Glutamatergic neuron (in vitro differentiated cells): ENCODE results near the gene PPP1R12A. TPM values are rescaled to one million over a fixed set of nuclear protein-coding genes. Genes with fewer than 3 reads are reported as not detected.
"Not testable (repeated sequence)": the region's sequence is repeated elsewhere in the genome, so short reads cannot be mapped to it uniquely, and the experiment has no call there.

ENCODE experiments used
- DNase-seq: peaks from one replicate; pipeline ENCODE4 v3.0.0; 2022
- H3K27ac Mint-ChIP-seq: one replicate; pipeline ENCODE4 v1.8.0; 2020; ENCODE audit warnings: mild to moderate bottlenecking, mixed read lengths, inconsistent platforms; ENCODE audit not compliant: unreplicated experiment
- H3K27me3 Mint-ChIP-seq: one replicate; pipeline ENCODE4 v1.8.0; 2020; ENCODE audit warnings: mild to moderate bottlenecking, moderate library complexity, mixed read lengths, inconsistent platforms; ENCODE audit not compliant: unreplicated experiment
- H3K36me3 Mint-ChIP-seq: one replicate; pipeline ENCODE4 v1.8.0; 2020; ENCODE audit warnings: mild to moderate bottlenecking, mixed read lengths, inconsistent platforms; ENCODE audit not compliant: unreplicated experiment
- H3K4me1 Mint-ChIP-seq: one replicate; pipeline ENCODE4 v1.8.0; 2020; ENCODE audit warnings: mild to moderate bottlenecking, low read depth, mixed read lengths, inconsistent platforms; ENCODE audit not compliant: unreplicated experiment
- H3K4me3 Mint-ChIP-seq: one replicate; pipeline ENCODE4 v1.8.0; 2020; ENCODE audit warnings: mild to moderate bottlenecking, mixed read lengths, inconsistent platforms; ENCODE audit not compliant: unreplicated experiment
- H3K9me3 Mint-ChIP-seq: one replicate; pipeline ENCODE4 v1.8.0; 2020; ENCODE audit warnings: mild to moderate bottlenecking, moderate library complexity, mixed read lengths, inconsistent platforms; ENCODE audit not compliant: unreplicated experiment
- CTCF ChIP-seq: fragments of 200-600 bp; sonication (generic); IDR thresholded peaks from one replicate; pipeline ENCODE4 v1.5.0; 2021; ENCODE audit not compliant: partially characterized antibody, unreplicated experiment
- total RNA-seq: library from RNA; stranded (reverse); fragmentation: NEBNext Ultra II Directional; extraction: Animal tissue kit (Norgen Biotek cat#: 25700); gene quantifications from one replicate; pipeline ENCODE4 v1.2.1, GENCODE V29; 2021; ENCODE audit not compliant: unreplicated experiment

Gene PPP1R12A
- total RNA-seq, 1 donor from 2014 or later = 56.8 TPM

- TF ChIP-seq CTCF = no peak
Observed at GRCh38 chr12:79822475-79822874, 112.4 kb downstream of the PPP1R12A start.

GRCh38 chr12:79818856-79819255 is 116.0 kb downstream of the PPP1R12A start:
- H3K27me3 Mint-ChIP-seq = no peaks in the 10 kb centered on the region
- no peaks in the 10 kb centered on the region for H3K4me1 Mint-ChIP-seq
- H3K27ac Mint-ChIP-seq = no peak overlapping the region
- TF ChIP-seq CTCF = no peak
- no peaks in the 10 kb centered on the region for H3K9me3 Mint-ChIP-seq
- DNase-seq = no peak
- H3K36me3 Mint-ChIP-seq = no peaks in the 10 kb centered on the region
- no peak overlapping the region for H3K4me3 Mint-ChIP-seq

More at GRCh38 chr12:79822475-79822874, 112.4 kb downstream of the PPP1R12A start:
- Mint-ChIP-seq H3K27me3 (no peaks in the 10 kb centered on the region), H3K27ac (no peak overlapping the region), H3K9me3 (no peaks in the 10 kb centered on the region), H3K36me3 (no peaks in the 10 kb centered on the region), H3K4me3 (no peak overlapping the region), H3K4me1 (no peaks in the 10 kb centered on the region)
- DNase-seq = no peak

- not testable (repeated sequence) for H3K9me3 Mint-ChIP-seq, H3K27ac Mint-ChIP-seq, H3K4me3 Mint-ChIP-seq, DNase-seq, H3K27me3 Mint-ChIP-seq, H3K36me3 Mint-ChIP-seq, H3K4me1 Mint-ChIP-seq
Observed at GRCh38 chr12:79784366-79785065, 150.4 kb downstream of the PPP1R12A start.

GRCh38 chr12:79782172-79782900 is 152.6 kb downstream of the PPP1R12A start:
- no peak for TF ChIP-seq CTCF
- Mint-ChIP-seq H3K27me3 (no peaks in the 10 kb centered on the region), H3K9me3 (no peaks in the 10 kb centered on the region), H3K4me3 (no peak overlapping the region), H3K27ac (no peak overlapping the region), H3K36me3 (no peaks in the 10 kb centered on the region), H3K4me1 (no peaks in the 10 kb centered on the region)
- no peak for DNase-seq

- no peak overlapping the region for H3K4me3 Mint-ChIP-seq
Observed at GRCh38 chr12:79778802-79779448, 156.0 kb downstream of the PPP1R12A start.

More at GRCh38 chr12:79778802-79779448, 156.0 kb downstream of the PPP1R12A start:
- H3K27ac Mint-ChIP-seq = no peak overlapping the region
- TF ChIP-seq CTCF = no peak
- H3K36me3 Mint-ChIP-seq = no peaks in the 10 kb centered on the region
- H3K9me3 Mint-ChIP-seq = no peaks in the 10 kb centered on the region
- H3K4me1 Mint-ChIP-seq = no peaks in the 10 kb centered on the region
- no peaks in the 10 kb centered on the region for H3K27me3 Mint-ChIP-seq
- DNase-seq = no peak
